Activated gamma-delta T cell treated with Interleukin-2 at 50 U/mL for 16 hours (primary cell): ENCODE results near the gene ZNF783.
A peak's percentile ranks its signal among the peaks of the same experiment; 100 is the strongest.

Experiments
- DNase-seq: peaks from one replicate; pipeline ENCODE4 v3.0.0-alpha.2; 2020

ZNF783 gene

GRCh38 chr7:149283321-149283720 lies 21.3 kb downstream of the ZNF783 start:
- DNase-seq: no peak

- peak; percentile 42 for DNase-seq
These were observed 22.3 kb downstream of the ZNF783 start for GRCh38 chr7:149284343-149284742.

DNA sequence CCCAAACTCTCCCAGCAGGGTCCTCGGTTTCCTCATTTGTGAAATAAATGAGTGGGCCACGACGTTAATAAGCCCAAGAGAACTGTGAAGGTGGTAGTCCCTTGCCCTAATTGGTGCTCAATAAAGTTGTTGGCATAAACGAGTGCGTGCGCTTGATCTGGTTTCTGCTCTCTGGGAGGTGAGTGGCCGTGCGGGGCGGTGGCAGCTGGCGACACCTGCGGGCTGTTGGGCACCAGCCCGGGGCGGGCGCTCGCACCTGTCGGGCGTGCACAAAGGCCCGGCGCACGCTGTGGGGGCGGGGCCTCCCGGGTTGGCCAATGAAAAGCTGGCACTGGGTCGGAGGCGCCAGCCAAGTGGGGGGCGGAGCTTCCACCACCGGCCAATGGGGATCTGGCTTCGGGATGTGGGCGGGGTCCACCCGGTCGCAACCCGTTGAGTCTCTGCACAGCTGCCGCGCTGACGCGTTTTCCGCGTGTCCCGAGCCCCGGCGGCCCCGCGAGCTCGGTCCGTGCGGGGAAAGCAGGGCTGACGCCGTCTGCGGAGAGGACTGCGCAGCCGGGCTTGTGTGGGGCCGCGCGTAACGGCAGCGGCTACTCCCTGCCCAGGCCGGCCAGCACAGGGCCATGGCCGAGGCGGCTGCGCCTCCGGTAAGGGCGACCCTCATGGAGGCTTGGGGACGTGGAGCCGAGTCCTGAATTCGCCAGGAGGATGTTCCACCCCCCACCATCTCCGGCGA lies 23.0 kb downstream of the ZNF783 start:
- DNase-seq: peak; percentile 98

DNA sequence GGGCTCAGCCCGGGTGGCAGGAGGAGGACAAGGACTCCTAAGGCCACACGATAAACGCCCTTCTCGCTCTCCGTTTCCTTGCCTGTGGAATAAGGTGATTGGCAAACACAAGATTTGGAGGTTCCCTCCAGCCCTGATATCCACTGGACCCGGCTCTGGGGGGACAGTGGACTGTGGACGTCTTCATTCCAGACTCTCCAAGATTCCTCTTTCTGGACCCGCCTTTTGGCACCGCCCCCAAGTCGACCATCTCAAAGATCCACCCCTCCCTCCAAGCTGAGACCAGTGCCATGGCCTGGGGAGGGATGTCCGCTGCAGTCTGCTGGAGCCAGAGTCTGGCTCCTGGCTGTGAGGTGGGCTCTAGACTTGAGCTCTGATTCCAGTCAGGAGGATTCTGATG lies 23.6 kb downstream of the ZNF783 start:
- no peak for DNase-seq

DNA sequence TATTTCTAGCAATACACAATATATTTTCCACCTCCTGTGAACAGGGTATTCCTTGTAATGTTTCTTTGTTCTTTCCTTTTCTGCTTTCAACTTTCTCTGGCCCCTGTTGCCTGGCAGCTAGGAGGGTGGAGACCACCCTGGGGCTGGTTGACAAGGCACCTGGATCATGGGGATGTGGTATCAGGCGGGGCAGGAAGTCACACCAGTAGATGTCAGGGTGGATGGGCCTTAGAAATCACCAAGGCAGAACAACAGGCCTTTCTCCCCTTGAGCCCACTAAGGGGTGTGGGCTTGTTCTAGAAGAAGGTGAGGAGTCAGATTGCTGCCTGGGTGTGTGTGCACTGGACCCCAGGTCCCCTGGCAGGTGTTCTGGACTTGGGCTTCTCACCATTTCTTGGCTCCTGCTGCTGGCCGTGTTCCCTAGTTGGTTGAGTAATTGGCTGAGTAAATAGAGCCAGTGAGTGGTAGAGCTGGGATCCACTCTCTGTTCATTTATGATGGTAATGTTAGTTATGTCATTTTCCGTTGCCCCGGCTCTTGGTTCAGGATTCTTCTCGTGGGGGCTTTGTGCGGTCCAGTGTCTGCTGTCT lies 24.9 kb downstream of the ZNF783 start:
- no peak for DNase-seq

DNA sequence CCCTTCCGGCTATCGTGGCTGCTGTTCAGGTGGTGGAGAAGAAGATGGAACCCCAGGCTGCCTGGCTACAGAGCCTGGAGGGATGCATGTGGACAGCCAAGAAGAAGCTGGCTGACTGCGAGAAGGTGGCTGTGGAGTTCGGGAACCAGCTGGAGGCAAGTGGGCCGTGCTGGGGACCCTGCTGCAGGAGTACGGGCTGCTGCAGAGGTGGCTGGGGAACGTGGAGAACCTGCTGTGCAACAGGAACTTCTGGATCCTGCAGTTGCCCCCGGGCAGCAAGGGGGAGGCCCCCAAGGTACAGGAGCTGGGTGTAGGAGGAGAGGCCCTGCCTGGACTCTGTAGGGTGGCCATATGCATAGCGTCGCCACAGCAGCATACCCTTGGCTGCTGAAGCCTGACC lies 25.6 kb downstream of the ZNF783 start:
- no peak for DNase-seq

- no peak for DNase-seq
These were observed 27.3 kb downstream of the ZNF783 start for GRCh38 chr7:149289262-149289661.

DNA sequence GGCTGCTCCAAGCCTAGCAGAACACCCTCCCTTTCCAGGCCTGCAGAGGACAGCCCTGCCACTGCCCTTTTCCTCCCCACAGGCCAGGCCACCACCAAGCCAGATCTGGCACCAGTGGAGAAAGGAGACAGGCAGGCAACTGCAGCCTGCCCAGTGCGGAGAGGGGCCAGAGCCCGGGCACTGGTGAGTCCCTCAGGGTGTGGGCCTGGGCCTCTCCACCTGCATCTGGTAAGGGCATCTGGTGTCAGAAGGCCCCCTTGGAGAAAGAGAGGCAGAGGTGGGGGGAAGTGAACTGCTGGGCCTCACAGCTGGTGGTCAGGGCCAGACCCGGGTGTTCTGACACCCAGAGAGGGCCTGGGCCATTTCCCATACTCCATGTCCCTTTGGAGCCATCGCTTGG lies 27.9 kb downstream of the ZNF783 start:
- DNase-seq: no peak

GRCh38 chr7:149291036-149291780 lies 29.2 kb downstream of the ZNF783 start:
- no peak for DNase-seq

DNA sequence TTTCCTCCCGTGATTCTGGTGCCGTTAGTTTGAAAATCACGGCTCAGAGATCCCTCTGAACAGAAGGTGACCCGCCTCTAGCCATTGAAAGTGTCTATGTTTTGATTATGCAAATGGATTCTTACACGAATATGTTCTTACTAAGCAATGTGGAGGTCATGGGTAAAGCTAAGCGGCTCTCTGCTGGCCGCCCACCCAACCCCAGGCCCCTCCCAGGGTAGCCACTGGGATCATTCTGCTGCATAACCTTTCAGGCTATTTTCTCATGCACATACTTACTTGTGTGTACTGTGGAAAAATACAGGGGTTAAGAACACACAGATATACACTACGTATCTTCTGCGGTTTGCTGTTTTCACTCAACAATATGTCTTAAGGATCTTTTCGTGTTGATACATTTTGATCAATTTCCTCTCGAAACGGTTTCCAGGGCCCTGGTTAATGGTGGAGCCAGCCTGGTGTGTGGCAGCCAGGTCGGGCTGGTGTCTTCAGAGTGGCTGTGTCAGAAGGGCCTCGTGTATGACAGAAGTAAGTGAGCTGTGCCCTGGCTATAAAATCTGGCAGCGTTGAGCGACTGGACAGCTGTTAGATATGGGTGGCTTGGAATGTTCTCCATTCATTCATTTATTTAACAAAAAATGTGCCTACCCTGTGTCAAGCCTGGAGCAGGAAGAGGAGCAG lies 29.9 kb downstream of the ZNF783 start:
- no peak for DNase-seq

DNA sequence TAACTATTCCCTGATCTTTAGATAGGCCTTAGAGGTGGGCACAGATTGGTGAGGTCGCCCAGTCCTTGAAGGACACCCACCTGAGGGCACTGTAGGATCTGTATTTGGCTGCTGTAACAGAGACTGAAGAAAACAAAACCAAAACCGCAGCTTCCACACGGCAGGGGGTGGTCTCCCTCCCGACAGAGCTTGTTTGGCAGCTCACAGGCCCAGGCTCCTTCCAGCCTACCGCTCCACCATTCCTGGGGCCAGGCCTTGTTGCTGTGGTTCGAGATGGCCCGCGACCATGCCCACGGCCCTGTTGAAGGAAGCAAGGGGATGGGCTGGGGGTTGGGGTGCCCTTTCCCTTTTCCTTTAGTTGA lies 30.4 kb downstream of the ZNF783 start:
- no peak for DNase-seq

GRCh38 chr7:149293338-149293737 lies 31.3 kb downstream of the ZNF783 start:
- DNase-seq: no peak

- no peak for DNase-seq
These were observed 32.1 kb downstream of the ZNF783 start for GRCh38 chr7:149293946-149294633.

GRCh38 chr7:149294634-149295480 lies 32.9 kb downstream of the ZNF783 start:
- DNase-seq: no peak

DNA sequence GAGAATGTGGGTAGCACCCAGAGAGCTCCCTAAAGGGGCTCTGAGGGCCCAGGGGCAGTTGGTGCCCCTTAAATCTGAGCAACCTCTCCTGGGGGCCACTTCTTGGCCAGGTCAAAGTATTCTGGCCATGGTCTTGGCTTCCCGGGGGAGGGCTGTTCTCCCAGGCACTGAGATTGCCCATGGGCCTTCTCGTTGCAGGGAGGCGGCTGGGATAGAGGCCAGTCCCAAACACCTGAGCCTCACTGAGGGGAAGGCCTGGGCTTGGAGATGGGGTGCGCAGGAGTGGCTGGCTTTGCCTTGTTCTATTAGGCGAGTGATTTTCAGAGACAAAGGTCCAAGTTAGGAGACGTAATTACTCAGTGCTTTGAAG lies 33.5 kb downstream of the ZNF783 start:
- DNase-seq: no peak

- no peak for DNase-seq
These were observed 34.4 kb downstream of the ZNF783 start for GRCh38 chr7:149296368-149296767.

DNA sequence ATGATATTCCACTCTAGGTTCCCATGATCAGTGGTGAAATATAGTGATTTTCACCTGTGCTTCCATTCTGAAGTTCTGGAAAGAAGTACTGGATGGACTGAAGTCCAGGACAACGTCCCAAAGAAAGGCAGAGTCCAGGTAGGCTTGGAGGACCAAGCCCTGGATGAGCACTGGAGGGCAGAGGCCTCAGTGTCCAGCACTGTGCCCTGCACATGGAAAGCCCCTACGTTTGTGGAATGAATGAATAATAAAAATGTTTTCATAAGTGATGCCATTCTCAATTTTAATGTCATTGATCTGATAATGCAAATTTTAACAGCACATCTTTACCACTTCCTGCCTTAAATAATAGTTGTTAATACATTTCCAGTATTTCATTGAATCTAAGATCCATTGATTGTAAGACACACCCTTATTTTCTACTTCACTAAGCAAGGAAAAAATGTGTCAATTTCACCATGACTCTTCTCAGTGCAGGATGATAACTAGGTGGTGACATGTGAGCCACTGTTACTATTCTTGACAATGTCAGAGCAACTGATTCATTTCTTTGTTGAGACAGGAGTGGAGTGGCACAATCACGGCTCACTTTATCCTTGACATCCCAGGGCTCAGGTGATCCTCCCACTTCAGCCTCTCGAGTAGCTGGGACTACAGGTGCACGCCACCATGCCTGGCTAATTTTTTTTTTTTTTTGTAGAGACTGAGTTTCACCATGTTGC lies 35.2 kb downstream of the ZNF783 start:
- DNase-seq: no peak

DNA sequence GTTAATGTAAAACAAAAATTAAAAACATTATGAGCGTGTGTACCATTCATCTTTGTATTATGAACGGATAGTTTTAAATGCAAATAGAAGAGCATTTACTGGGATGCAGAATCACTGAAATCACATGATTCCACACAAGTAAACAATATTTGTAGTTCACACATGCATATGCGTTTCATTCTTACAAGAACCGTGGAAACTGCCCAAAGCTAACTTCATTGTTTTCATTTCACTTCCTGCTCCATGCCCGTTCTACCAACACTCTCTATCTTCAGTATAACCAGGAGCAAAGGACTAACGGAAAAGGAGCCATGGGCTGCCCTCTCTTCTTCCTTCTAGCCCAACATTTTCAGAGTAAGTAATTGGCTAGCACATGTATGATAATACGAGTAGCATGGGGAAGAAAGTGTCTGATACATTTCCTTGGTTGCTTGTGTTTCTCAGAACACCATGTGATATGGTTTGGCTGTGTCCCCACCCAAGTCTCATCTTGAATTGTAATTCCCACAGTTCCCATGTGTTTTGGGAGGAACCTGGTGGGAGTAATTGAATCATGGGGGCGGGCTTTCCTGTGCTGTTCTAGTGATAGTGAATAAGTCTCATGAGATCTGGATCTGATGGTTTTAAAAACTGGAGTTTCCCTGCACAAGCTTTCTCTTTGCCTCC lies 38.8 kb downstream of the ZNF783 start:
- DNase-seq: no peak

DNA sequence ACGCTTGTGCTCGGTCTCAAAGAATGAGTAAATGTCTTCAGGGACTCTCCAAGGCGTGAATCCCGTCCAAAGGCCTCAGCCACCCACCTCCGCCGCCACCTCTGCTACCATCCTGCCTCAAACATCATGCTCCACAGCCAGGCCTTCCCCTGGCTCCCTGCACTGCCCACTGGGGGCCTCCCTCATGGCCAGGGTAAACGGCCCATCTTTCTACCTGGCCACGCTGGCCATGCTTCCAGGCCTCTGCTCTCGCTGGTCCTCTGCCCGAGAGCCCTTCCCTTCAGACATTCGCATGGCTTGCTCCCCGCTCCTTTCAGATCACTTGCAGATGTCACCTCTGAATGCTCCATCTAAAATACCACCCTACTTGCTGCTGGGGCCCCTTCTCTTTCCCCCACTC lies 40.2 kb downstream of the ZNF783 start:
- no peak for DNase-seq

- no peak for DNase-seq
These were observed 40.9 kb downstream of the ZNF783 start for GRCh38 chr7:149302865-149303264.

- no peak for DNase-seq
These were observed 42.0 kb downstream of the ZNF783 start for GRCh38 chr7:149304006-149304405.
